Thymus (tissue), 11 donors: Measurements from ENCODE around the gene DLD. TPM values are rescaled to one million over a fixed set of nuclear protein-coding genes. Genes with fewer than 3 reads are reported as not detected.

Source experiments
- DNase-seq, 9 donors: peaks; one replicate each; pipeline ENCODE4 v3.0.0-alpha.2; 2013; ENCODE audit warnings: low spot score in 9 of 9, low read depth in 6 of 9, missing footprints in 1 of 9
- H3K27ac ChIP-seq, 2 donors: one replicate each; pipeline ENCODE4 v1.5.1; 2013; ENCODE audit warnings: control low read depth in 1 of 2, low read depth in 1 of 2, low read length in 1 of 2, mild to moderate bottlenecking in 1 of 2, moderate library complexity in 1 of 2
- H3K27me3 ChIP-seq, 2 donors: one replicate each; pipeline ENCODE4 v1.5.1; 2013; ENCODE audit warnings: low read length in 1 of 2; ENCODE audit not compliant: control insufficient read depth in 2 of 2, insufficient read depth in 1 of 2
- H3K36me3 ChIP-seq, 2 donors: one replicate each; pipeline ENCODE4 v1.5.1; 2013; ENCODE audit warnings: low read length in 1 of 2, mild to moderate bottlenecking in 1 of 2, moderate library complexity in 1 of 2; ENCODE audit not compliant: control insufficient read depth in 2 of 2, insufficient read depth in 2 of 2
- H3K4me1 ChIP-seq, 2 donors: one replicate each; pipeline ENCODE4 v1.5.1; 2013; ENCODE audit warnings: low read length in 2 of 2; ENCODE audit not compliant: control insufficient read depth in 2 of 2, insufficient read depth in 2 of 2
- H3K4me3 ChIP-seq, 2 donors: one replicate each; pipeline ENCODE4 v1.5.1; 2013; ENCODE audit warnings: low read length in 2 of 2, control low read depth in 1 of 2, mild to moderate bottlenecking in 1 of 2
- H3K9me3 ChIP-seq, 2 donors: one replicate each; pipeline ENCODE4 v1.5.1; 2013; ENCODE audit warnings: low read length in 1 of 2, mild to moderate bottlenecking in 1 of 2; ENCODE audit not compliant: control insufficient read depth in 2 of 2, insufficient read depth in 1 of 2
- WGBS: extraction: QIAGEN DNeasy Blood & Tissue Kit; methylation state at CpG from one replicate; pipeline ENCODE4 v1.1.7; 2013; 5-methylcytosine and 5-hydroxymethylcytosine counted together
- polyA plus RNA-seq: library from polyadenylated mRNA; stranded (reverse); fragments of 200-250 nt; gene quantifications from one replicate; pipeline ENCODE4 v1.2.3, GENCODE V29; 2013
- total RNA-seq: library from RNA; stranded (reverse); fragments of 120-200 nt; gene quantifications from one replicate; pipeline ENCODE4 v1.2.4, GENCODE V29; 2013
- donor health status: healthy.

DLD gene
- total and polyA plus RNA-seq, 2 donors = 42.4 to 44.2 TPM

DNA sequence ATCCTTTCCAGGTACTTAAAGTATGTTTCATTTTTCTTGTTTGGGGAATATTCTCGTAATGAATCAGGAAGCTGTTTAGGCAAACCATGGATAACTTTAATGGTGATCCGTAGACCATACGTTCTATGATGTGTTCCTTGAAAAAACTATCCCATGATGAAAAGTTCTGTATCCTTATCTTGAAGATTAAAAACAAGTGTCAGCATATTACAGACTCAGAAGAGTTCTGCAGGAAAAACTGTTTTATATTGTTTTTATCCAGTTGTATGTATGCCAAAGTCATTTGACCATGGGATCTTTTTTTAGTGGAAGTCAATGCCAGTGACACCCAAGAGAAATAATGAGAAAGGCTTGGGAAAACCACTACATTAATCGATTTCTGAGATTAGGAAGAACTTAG, 52.0 kb downstream of the DLD start:
- WGBS = 96% methylated on average over 4 of the region's 4 CpGs
- Histone ChIP-seq H3K36me3 (peaks cover 0 to 7% of the 10 kb centered on the region in 2 donors), H3K9me3 (no peaks in the 10 kb centered on the region), H3K27ac (no peak overlapping the region), H3K4me3 (no peak overlapping the region), H3K4me1 (peaks cover 0 to 4% of the 10 kb centered on the region in 2 donors), H3K27me3 (no peaks in the 10 kb centered on the region)
- DNase-seq = no peak

DNA sequence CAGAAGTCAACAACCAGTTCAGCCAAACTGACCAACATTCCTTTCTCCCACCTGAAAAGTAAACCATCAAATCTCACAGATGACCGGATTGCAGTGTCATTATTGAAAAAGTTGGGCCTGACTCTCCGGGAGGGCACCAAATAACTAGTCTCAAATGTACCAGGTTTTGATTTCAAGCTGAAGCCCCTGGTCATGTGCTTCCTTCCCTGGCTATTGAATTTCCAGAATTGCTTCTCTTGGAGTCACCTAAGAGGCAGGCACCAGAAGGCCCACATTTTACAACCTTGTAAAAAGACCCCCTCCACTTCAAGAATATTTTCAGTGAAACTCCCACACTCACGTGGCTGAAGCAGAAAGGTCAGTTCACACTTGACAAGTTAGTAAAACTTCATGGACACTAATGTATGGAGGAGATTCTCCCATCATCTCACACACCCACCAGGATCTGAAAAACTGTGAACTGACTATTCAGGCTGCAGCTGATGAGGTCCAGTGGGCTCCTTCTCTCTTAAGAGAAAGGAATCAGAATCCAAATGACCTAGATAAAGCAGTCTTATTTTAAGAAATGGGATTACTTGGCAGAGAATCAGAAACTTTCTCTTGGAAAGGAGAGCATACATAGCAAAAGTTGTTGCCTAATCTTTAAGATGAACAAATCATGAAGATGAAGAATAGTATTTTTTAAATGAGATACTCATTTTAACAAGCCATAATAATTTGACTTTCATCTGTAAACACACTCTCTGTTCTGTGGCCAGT, 53.6 kb downstream of the DLD start:
- H3K27me3 ChIP-seq = no peaks in the 10 kb centered on the region
- no peak overlapping the region for H3K27ac ChIP-seq

DNA sequence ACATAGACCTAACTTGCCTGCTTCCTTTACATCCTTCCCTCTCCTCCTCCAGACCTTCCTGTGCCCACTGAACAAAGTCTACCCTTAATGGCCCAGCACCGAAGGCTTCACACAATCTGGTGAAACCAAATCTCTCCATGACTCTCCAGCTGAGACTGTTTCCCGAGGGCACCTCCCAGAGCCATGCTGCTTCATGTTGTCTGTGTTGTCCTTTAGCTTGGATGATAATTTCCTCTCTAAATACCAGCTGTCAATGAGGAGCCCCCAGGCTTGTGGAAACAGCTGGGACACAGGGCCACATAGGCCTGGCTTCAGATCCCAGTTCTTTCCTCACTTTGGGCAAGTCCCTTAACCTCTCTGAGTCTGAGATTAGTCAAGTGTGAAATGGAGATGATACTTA, 54.3 kb downstream of the DLD start:
- no peaks in the 10 kb centered on the region for H3K4me1 ChIP-seq
- H3K9me3 ChIP-seq = no peaks in the 10 kb centered on the region
- H3K27me3 ChIP-seq = no peaks in the 10 kb centered on the region
- no peaks in the 10 kb centered on the region for H3K36me3 ChIP-seq
- no peak overlapping the region for H3K27ac ChIP-seq
- WGBS = 95% methylated on average over 2 of the region's 2 CpGs
- DNase-seq = no peak
- H3K4me3 ChIP-seq = no peak overlapping the region

More for the DNA sequence above, 53.6 kb downstream of the DLD start:
- H3K36me3 ChIP-seq = peaks cover 0 to 6% of the 10 kb centered on the region in 2 donors
- DNase-seq = no peak
- no peaks in the 10 kb centered on the region for H3K9me3 ChIP-seq
- WGBS = 94% methylated on average over 3 of the region's 3 CpGs
- H3K4me1 ChIP-seq = peaks cover 0 to 4% of the 10 kb centered on the region in 2 donors
- H3K4me3 ChIP-seq = no peak overlapping the region

DNA sequence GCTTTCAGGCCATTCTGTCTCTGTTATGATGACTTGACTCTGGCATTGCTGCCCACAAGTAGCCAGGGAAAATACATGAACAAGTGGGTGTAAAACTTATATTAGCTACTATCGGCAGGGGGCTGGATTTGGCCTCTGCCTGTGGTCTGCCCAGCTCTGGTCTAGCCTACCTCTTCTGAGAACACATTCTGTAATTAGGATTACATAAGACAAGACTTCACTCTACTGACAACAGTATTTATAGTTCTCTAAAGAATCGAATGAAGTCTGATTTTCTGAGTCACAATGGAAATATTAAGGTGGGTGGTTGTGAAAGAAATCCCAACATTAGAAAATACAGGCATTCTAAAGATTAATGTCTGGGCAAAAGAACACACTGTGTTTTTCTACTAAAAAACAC, 55.5 kb downstream of the DLD start:
- Histone ChIP-seq H3K9me3 (no peaks in the 10 kb centered on the region), H3K4me3 (no peak overlapping the region), H3K36me3 (no peaks in the 10 kb centered on the region), H3K27me3 (no peaks in the 10 kb centered on the region), H3K27ac (no peak overlapping the region), H3K4me1 (no peaks in the 10 kb centered on the region)
- DNase-seq = no peak
- WGBS = 91% methylated on average over 2 of the region's 2 CpGs

DNA sequence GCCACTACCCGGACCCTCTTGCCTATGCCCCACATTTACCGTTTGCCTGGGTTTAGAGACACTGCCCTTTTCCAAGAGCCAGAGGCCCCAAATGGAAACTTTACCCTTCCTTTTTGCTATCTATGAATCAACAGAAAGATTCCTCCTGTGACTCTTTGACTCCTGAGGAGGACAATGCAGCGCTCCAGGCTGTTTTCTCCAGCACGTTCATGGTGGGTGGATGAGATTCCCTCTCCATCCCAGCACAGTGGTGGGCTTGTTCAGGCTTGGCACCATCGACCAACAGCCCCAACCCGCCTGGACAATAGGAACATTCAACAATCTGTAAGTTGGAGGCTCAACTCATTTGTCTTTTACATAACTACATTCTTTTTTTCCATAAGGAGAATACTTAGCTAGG, 55.9 kb downstream of the DLD start:
- Histone ChIP-seq H3K27me3 (peaks cover 0 to 2% of the 10 kb centered on the region in 2 donors), H3K27ac (no peak overlapping the region), H3K4me1 (no peaks in the 10 kb centered on the region), H3K9me3 (no peaks in the 10 kb centered on the region), H3K36me3 (no peaks in the 10 kb centered on the region), H3K4me3 (no peak overlapping the region)
- DNase-seq = no peak
- 96% methylated on average over 6 of the region's 6 CpGs for WGBS

DNA sequence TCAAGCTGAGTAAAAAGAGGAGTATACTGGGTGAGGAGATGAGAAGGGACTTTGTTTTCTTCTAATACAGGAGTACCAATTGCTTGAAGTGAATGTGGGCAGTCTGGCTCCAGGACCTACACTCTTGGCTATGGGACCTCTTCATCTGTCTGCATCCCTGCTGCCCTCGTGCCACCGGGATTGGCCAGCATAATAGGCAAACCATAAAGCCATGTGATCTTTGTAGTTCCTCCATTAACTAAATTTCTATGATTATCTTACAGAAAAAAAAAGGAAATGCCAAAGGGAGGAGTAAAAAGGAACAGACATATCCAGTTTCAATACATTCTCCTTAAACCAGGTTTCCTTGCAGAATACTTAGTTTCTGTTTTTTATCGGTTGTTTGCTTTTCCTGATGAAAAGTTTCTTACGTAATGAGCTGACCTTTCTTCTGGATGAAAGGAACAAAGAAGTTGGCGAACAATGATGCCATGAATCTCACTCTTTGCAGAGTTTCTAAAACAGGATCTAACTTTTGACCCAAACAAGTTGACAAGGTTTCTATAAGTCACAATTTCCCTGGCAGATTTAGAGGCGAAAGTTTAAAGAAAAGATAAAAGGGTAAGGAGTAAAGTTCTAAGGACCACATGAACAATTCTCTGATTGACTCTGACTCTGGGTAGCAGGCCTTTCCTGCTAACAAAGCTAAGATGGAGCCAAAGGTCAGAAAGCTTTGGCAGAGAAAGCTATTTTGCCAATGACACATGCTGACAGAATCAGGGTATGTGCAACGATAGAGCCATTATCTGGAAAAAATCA, 57.9 kb downstream of the DLD start:
- no peaks in the 10 kb centered on the region for H3K9me3 ChIP-seq
- H3K27ac ChIP-seq = no peak overlapping the region
- H3K36me3 ChIP-seq = no peaks in the 10 kb centered on the region
- WGBS = 96% methylated on average over 7 of the region's 7 CpGs
- no peak overlapping the region for H3K4me3 ChIP-seq
- no peaks in the 10 kb centered on the region for H3K4me1 ChIP-seq
- no peak for DNase-seq
- peaks cover 0 to 2% of the 10 kb centered on the region in 2 donors for H3K27me3 ChIP-seq

DNA sequence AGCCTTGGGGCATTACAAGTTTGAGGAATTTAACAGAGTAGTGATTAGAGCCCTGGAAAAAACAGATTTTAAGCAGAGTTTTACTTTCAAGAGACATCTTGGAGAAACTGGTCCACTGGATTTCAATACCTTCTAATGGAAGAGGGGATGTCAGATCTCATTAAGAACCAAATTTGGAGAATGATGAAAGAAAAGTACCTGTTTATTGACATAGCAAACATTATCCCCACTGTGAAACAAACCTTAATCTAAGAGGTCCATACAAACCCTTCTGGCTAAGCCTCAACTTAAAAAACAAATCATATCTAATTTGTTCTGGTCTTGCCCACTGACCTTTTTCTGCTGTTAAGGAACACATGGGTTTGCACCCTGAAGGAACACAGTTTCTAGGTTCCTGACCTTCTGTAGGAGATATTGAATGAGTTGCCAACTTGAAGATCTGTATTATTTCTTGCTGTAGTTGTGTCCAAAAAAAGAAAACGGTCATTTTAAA, 58.5 kb downstream of the DLD start:
- Histone ChIP-seq H3K36me3 (no peaks in the 10 kb centered on the region), H3K27ac (no peak overlapping the region), H3K27me3 (peaks cover 0 to 2% of the 10 kb centered on the region in 2 donors), H3K4me3 (no peak overlapping the region), H3K9me3 (no peaks in the 10 kb centered on the region), H3K4me1 (no peaks in the 10 kb centered on the region)
- WGBS = 80% methylated on average over 1 of the region's 1 CpG
- DNase-seq = no peak

DNA sequence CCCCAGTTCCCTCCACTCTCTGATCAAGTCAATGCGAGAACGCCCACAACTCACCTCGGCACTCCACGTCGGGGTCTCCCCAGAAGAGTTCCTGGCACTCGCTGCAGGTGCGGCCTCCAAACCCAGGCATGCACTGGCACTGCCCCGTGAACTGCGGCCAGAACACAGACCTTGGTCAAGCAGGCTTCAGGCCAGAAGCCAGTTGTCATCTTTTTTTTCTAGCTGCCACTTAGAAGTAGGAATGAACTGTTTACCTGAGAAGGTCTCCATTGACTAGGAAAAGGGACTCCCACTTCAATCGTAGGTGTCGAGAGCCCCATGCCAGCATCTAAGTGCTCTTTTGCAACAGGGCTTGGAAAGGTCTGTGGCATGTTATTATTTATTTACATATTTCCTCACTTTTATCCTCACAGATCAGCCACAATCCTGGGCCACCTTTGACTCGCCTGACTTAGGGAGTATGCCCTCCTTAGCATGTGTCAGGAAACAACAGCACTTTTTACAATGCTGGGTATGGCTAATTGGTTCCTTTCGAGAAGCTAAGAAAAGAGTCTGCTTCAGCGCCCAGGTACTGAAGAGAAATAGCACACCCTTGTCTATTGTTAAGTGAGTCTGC, 60.3 kb downstream of the DLD start:
- Histone ChIP-seq H3K4me1 (no peaks in the 10 kb centered on the region), H3K4me3 (no peak overlapping the region), H3K9me3 (no peaks in the 10 kb centered on the region), H3K27ac (no peak overlapping the region), H3K27me3 (peaks cover 0 to 2% of the 10 kb centered on the region in 2 donors), H3K36me3 (no peaks in the 10 kb centered on the region)
- no peak for DNase-seq
- 96% methylated on average over 14 of the region's 14 CpGs for WGBS

DNA sequence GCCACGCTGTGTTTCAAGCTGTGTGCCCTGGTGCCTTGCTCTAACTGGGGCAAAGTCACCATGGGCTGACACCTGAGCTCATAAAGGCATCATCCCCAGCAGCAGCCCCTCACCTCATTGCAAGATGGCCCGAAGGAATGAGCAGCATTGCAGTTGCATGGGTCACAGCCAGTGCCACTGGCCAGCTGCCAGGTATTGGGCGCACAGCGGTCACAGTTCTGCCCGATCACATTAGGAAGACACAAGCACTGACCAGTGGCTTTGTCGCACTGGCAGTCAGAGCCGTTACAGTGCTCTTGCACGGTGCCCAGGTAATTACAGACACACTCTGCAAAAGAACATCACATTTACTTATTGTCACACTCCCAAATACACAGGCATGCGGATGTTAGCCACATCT, 60.9 kb downstream of the DLD start:
- H3K36me3 ChIP-seq = no peaks in the 10 kb centered on the region
- DNase-seq = no peak

More for the DNA sequence above, 60.9 kb downstream of the DLD start:
- H3K4me3 ChIP-seq = no peak overlapping the region
- peaks cover 0 to 2% of the 10 kb centered on the region in 2 donors for H3K27me3 ChIP-seq
- 94% methylated on average over 9 of the region's 9 CpGs for WGBS
- no peaks in the 10 kb centered on the region for H3K9me3 ChIP-seq
- H3K4me1 ChIP-seq = no peaks in the 10 kb centered on the region
- H3K27ac ChIP-seq = no peak overlapping the region
